Spleen (tissue), 11 donors: Measurements from ENCODE around the gene CORO6. TPM values are rescaled to one million over a fixed set of nuclear protein-coding genes. Genes with fewer than 3 reads are reported as not detected.

Experiments
- DNase-seq: peaks from one replicate; pipeline ENCODE4 v3.0.0-alpha.2; 2020
- H3K27ac ChIP-seq, 8 donors: fragments of 200-600 bp; sonication (generic) in 7 of 8; 1 replicate in 4 of 8; 2 replicates in 4 of 8; pipeline versions ENCODE4 v1.5.0 to v1.8.0; 2016 to 2021; ENCODE audit warnings: inconsistent platforms in 4 of 8, mild to moderate bottlenecking in 4 of 8, moderate library complexity in 1 of 8
- H3K27me3 ChIP-seq, 7 donors: fragments of 200-600 bp; sonication (generic) in 6 of 7; replicated peaks in 1 of 7; 1 replicate in 4 of 7; 2 replicates in 3 of 7; pipeline versions ENCODE4 v1.5.0 to v1.8.0; 2016 to 2021; ENCODE audit warnings: inconsistent platforms in 3 of 7, mild to moderate bottlenecking in 1 of 7
- H3K36me3 ChIP-seq, 6 donors: fragments of 200-600 bp; sonication (generic) in 5 of 6; 1 replicate in 4 of 6; 2 replicates in 2 of 6; pipeline versions ENCODE4 v1.5.0 to v1.8.0; 2016 to 2021; ENCODE audit warnings: inconsistent platforms in 2 of 6
- H3K4me1 ChIP-seq, 6 donors: fragments of 200-600 bp; sonication (generic) in 5 of 6; 1 replicate in 3 of 6; 2 replicates in 3 of 6; pipeline versions ENCODE4 v1.5.0 to v1.8.0; 2016 to 2021; ENCODE audit warnings: inconsistent platforms in 3 of 6
- H3K4me3 ChIP-seq, 8 donors: fragments of 200-600 bp; sonication (generic) in 7 of 8; 1 replicate in 4 of 8; 2 replicates in 4 of 8; pipeline versions ENCODE4 v1.5.0 to v1.8.0; 2016 to 2021; ENCODE audit warnings: inconsistent platforms in 4 of 8, mild to moderate bottlenecking in 4 of 8, moderate library complexity in 2 of 8
- H3K9me3 ChIP-seq, 8 donors: fragments of 200-600 bp; sonication (generic) in 7 of 8; 1 replicate in 4 of 8; 2 replicates in 4 of 8; pipeline versions ENCODE4 v1.5.0 to v1.8.0; 2016 to 2021; ENCODE audit warnings: inconsistent platforms in 4 of 8
- CTCF ChIP-seq, 11 experiments: fragments of 200-600 bp in 7 of 11; fragments of 450-650 bp in 4 of 11; sonication (generic) in 4 of 11; IDR thresholded peaks in 8 of 11; conservative IDR thresholded peaks in 3 of 11; 1 replicate in 7 of 11; 2 replicates in 4 of 11; pipeline versions ENCODE4 v1.4.0 to v1.8.0; 2016 to 2021; ENCODE audit warnings: antibody characterized with exemption in 11 of 11, inconsistent platforms in 4 of 11, mild to moderate bottlenecking in 1 of 11
- POLR2A ChIP-seq, 3 donors: fragments of 450-650 bp; IDR thresholded peaks; one replicate each; pipeline ENCODE4 v1.5.1; 2017; ENCODE audit warnings: antibody characterized with exemption in 3 of 3, mild to moderate bottlenecking in 1 of 3
- POLR2AphosphoS5 ChIP-seq, 3 donors: sonication (generic); formaldehyde crosslinking; IDR thresholded peaks; one replicate each; pipeline ENCODE4 v1.5.1; 2017; ENCODE audit warnings: antibody characterized with exemption in 3 of 3
- WGBS, 5 donors: extraction: QIAGEN DNeasy Blood & Tissue Kit in 3 of 5; methylation state at CpG; one replicate each; pipeline versions ENCODE4 v1.1.5 to v1.1.7; 2013 to 2018; 5-methylcytosine and 5-hydroxymethylcytosine counted together
- intact Hi-C: fragments of 100-400 bp; cut with DNase I; formaldehyde crosslinking; loops from one replicate; pipeline ENCODE4 v1.15.0; 2023; ENCODE audit warnings: low total_unique reads
- polyA plus RNA-seq, 3 donors: library from polyadenylated mRNA; stranded (reverse); fragments of 200-250 nt; gene quantifications; one replicate each; pipeline ENCODE4 v1.2.1, GENCODE V29; 2013
- total RNA-seq, 7 donors: library from RNA; depleted of rRNA in 3 of 7; stranded (reverse); fragments of >200 nt in 3 of 7; fragmentation: NEBNext Ultra II Directional in 4 of 7; extraction: Animal tissue kit (Norgen Biotek cat#: 25700) in 4 of 7; gene quantifications; one replicate each; pipeline versions ENCODE4 v1.1.0 to v1.2.1, GENCODE V29; 2016 to 2021
- donor health status: healthy with polysubstance abuse.
- donor health status: DM: no; HTN: no; CAD: no; lungs with moderate emphysema.
- donor health status: DM: no; HTN: no; CAD: no.
- donor health status: Bipolar disorder and iron deficiency.
- donor health status: healthy.
- donor health status: DM: no; HTN: no; CAD: no.
- donor health status: DM: yes; HTN: yes; CAD: no.

The CORO6 gene
- total and polyA plus RNA-seq, 10 donors: 0.81 to 5.1 (median 3.5) TPM

GRCh38 chr17:29595943-29596774 is 26.6 kb downstream of the CORO6 start:
- intact Hi-C loops: no loop called here
- DNase-seq: peak; percentile 58
- no peak overlapping the region for H3K27ac ChIP-seq
- WGBS, 5 donors: 86 to 89% (median 88%) methylated on average over 9 to 12 of the region's 12 CpGs
- peaks cover 0 to 31% (median 5%) of the 10 kb centered on the region in 7 donors for H3K27me3 ChIP-seq
- H3K9me3 ChIP-seq: no peaks in the 10 kb centered on the region
- peaks cover 21 to 35% (median 29%) of the 10 kb centered on the region in 6 donors for H3K4me1 ChIP-seq
- TF ChIP-seq CTCF (IDR thresholded peaks at IDR 0.05 in 8 of 11, conservative IDR thresholded peaks at IDR 0.05 in 3 of 11): no peak
- no peak for TF ChIP-seq POLR2A (IDR thresholded peaks at IDR 0.05)
- no peak for TF ChIP-seq POLR2AphosphoS5 (IDR thresholded peaks at IDR 0.05)
- no peaks in the 10 kb centered on the region for H3K36me3 ChIP-seq
- H3K4me3 ChIP-seq: no peak overlapping the region

GRCh38 chr17:29595107-29595942 is 27.4 kb downstream of the CORO6 start:
- Histone ChIP-seq H3K4me1 (peaks cover 29 to 43% (median 37%) of the 10 kb centered on the region in 6 donors), H3K36me3 (no peaks in the 10 kb centered on the region), H3K27ac (no peak overlapping the region), H3K9me3 (no peaks in the 10 kb centered on the region), H3K27me3 (peaks cover 0 to 36% (median 5%) of the 10 kb centered on the region in 7 donors), H3K4me3 (no peak overlapping the region)
- TF ChIP-seq CTCF (IDR thresholded peaks at IDR 0.05 in 8 of 11, conservative IDR thresholded peaks at IDR 0.05 in 3 of 11) (no peak), POLR2AphosphoS5 (IDR thresholded peaks at IDR 0.05) (no peak), POLR2A (IDR thresholded peaks at IDR 0.05) (no peak)
- DNase-seq: no peak
- WGBS, 5 donors: 82 to 94% (median 87%) methylated on average over 5 to 7 of the region's 7 CpGs
- intact Hi-C loops: no loop called here

- no peak for DNase-seq
- H3K27me3 ChIP-seq: peaks cover 0 to 36% (median 5%) of the 10 kb centered on the region in 7 donors
- H3K36me3 ChIP-seq: no peaks in the 10 kb centered on the region
- intact Hi-C loops: no loop called here
- WGBS, 5 donors: 80 to 92% (median 85%) methylated on average over 8 to 11 of the region's 11 CpGs
- H3K4me1 ChIP-seq: peaks cover 36 to 50% (median 45%) of the 10 kb centered on the region in 6 donors
- H3K4me3 ChIP-seq: peak overlapping the region in 1 of 8 donors; percentile 95
- H3K9me3 ChIP-seq: no peaks in the 10 kb centered on the region
- no peak for TF ChIP-seq CTCF (IDR thresholded peaks at IDR 0.05 in 8 of 11, conservative IDR thresholded peaks at IDR 0.05 in 3 of 11)
- TF ChIP-seq POLR2A (IDR thresholded peaks at IDR 0.05): no peak
- H3K27ac ChIP-seq: no peak overlapping the region
These were observed 28.1 kb downstream of the CORO6 start for GRCh38 chr17:29594519-29595090.
